ENCODE data around the gene ASL. TPM values are rescaled to one million over a fixed set of nuclear protein-coding genes. Genes with fewer than 3 reads are reported as not detected.

ASL gene
- polyA plus RNA-seq, 1 of the 3 experiments (the other 2 are of a cell fraction), result 138 TPM

DNA sequence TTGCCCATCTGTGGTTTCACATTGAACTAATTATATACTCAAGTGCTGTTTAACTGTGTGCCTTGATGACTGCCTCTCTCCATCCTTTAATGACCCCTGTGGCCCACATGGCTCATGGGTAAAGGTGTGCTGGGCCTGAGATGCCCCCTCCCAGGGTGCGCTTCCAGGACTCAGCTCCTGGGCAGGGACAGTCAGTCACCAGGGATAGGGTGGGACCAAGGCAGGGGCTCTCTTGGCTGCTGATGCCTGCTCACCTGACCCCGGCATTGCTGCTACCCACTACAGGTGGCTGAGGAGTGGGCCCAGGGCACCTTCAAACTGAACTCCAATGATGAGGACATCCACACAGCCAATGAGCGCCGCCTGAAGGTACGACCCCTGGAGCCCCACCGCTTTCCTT, 6.5 kb downstream of the ASL start:
- Histone ChIP-seq H3K4me3 (ENCODE audit: low read depth in 2 of 2, low read length in 1 of 2) (no peak overlapping the region), H3K9me2 (no peaks in the 10 kb centered on the region), H3K4me1 (ENCODE audit: control insufficient read depth in 1 of 2, insufficient read depth in 2 of 2, low read depth in 1 of 2, low read length in 1 of 2) (peaks cover 0 to 13% of the 10 kb centered on the region in 2 experiments; a peak in 1 of 4 replicates), H3K4me2 (no peak overlapping the region), H3F3A (replicated peaks; ENCODE audit: insufficient read depth) (no peaks in the 10 kb centered on the region), H3K27me3 (ENCODE audit: insufficient read depth) (no peaks in the 10 kb centered on the region), H3K79me2 (ENCODE audit: insufficient read depth) (peaks cover 18% of the 10 kb centered on the region), H2AFZ (ENCODE audit: low read depth) (no peak overlapping the region), H3K36me3 (replicated peaks in 1 of 2; ENCODE audit: control insufficient read depth in 1 of 2, insufficient read depth in 2 of 2, low read length in 1 of 2) (peaks cover 4 to 15% of the 10 kb centered on the region in 2 experiments), H3K9ac (no peak overlapping the region), H3K27ac (ENCODE audit: low read depth in 2 of 2, low read length in 1 of 2) (no peak overlapping the region), H4K20me1 (ENCODE audit: insufficient read depth) (no peaks in the 10 kb centered on the region), H3K9me3 (no peaks in the 10 kb centered on the region)
- no peak for DNase-seq
- WGBS (ENCODE audit: low lambda C conversion rate), result 98% methylated on average over 5 of the region's 6 CpGs
- TF ChIP-seq, protein P1, sequence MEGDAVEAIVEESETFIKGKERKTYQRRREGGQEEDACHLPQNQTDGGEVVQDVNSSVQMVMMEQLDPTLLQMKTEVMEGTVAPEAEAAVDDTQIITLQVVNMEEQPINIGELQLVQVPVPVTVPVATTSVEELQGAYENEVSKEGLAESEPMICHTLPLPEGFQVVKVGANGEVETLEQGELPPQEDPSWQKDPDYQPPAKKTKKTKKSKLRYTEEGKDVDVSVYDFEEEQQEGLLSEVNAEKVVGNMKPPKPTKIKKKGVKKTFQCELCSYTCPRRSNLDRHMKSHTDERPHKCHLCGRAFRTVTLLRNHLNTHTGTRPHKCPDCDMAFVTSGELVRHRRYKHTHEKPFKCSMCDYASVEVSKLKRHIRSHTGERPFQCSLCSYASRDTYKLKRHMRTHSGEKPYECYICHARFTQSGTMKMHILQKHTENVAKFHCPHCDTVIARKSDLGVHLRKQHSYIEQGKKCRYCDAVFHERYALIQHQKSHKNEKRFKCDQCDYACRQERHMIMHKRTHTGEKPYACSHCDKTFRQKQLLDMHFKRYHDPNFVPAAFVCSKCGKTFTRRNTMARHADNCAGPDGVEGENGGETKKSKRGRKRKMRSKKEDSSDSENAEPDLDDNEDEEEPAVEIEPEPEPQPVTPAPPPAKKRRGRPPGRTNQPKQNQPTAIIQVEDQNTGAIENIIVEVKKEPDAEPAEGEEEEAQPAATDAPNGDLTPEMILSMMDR (IDR thresholded peaks at IDR 0.05), result no peak
- TF ChIP-seq, protein P2, sequence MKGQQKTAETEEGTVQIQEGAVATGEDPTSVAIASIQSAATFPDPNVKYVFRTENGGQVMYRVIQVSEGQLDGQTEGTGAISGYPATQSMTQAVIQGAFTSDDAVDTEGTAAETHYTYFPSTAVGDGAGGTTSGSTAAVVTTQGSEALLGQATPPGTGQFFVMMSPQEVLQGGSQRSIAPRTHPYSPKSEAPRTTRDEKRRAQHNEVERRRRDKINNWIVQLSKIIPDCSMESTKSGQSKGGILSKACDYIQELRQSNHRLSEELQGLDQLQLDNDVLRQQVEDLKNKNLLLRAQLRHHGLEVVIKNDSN (IDR thresholded peaks at IDR 0.05; ENCODE audit: borderline replicate concordance, low read depth), result no peak
- TF ChIP-seq MEF2A (IDR thresholded peaks at IDR 0.05; ENCODE audit: borderline replicate concordance, low read depth), result no peak
- ChIA-PET POLR2A (no interaction called here), CTCF (no interaction called here)

DNA sequence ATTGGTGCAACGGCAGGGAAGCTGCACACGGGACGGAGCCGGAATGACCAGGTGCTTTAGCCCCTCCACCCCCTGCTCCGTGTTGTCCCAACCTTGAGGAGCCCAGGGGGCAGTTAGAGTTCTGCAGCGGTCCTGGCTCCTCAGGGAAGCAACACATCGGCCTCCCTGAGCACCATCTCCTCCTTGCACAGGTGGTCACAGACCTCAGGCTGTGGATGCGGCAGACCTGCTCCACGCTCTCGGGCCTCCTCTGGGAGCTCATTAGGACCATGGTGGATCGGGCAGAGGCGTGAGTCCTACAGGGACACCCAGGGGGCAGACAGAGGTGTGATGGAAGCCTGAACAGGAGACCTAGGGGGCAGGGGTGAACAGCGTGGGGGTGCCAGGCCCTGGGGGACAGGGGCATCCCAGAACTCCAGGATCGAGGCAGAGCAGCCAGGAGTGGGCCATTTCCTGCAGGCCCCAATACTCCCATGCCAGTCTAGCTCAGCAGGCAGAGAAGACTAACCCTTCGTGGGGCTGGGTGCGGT, 7.3 kb downstream of the ASL start:
- TF ChIP-seq NRF1 (IDR thresholded peaks at IDR 0.05; ENCODE audit: low read depth, low read length) (no peak), RAD21 (IDR thresholded peaks at IDR 0.05; ENCODE audit: low read length) (no peak), NFIC (IDR thresholded peaks at IDR 0.05; ENCODE audit: borderline replicate concordance) (no peak)
- TF ChIP-seq, protein P3, sequence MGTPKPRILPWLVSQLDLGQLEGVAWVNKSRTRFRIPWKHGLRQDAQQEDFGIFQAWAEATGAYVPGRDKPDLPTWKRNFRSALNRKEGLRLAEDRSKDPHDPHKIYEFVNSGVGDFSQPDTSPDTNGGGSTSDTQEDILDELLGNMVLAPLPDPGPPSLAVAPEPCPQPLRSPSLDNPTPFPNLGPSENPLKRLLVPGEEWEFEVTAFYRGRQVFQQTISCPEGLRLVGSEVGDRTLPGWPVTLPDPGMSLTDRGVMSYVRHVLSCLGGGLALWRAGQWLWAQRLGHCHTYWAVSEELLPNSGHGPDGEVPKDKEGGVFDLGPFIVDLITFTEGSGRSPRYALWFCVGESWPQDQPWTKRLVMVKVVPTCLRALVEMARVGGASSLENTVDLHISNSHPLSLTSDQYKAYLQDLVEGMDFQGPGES (IDR thresholded peaks at IDR 0.05; ENCODE audit: low read depth, low read length), result no peak
- H3K27ac ChIP-seq (ENCODE audit: low read depth in 2 of 2, low read length in 1 of 2), result no peak overlapping the region

More for the DNA sequence above, 7.3 kb downstream of the ASL start:
- no peak for DNase-seq
- no peak overlapping the region for H3K9ac ChIP-seq
- H3K79me2 ChIP-seq (ENCODE audit: insufficient read depth), result peaks cover 15% of the 10 kb centered on the region
- H4K20me1 ChIP-seq (ENCODE audit: insufficient read depth), result no peaks in the 10 kb centered on the region
- H3K9me3 ChIP-seq, result no peaks in the 10 kb centered on the region
- H2AFZ ChIP-seq (ENCODE audit: low read depth), result no peak overlapping the region
- CTCF ChIA-PET, result interaction anchor here (0.6 to 1.1 kb wide), 2 partner anchors 9 to 203 kb away, joined by 3 read pairs; no protein-coding TSS in a partner anchor
- H3K27me3 ChIP-seq (ENCODE audit: insufficient read depth), result no peaks in the 10 kb centered on the region
- peaks cover 0 to 8% of the 10 kb centered on the region in 2 experiments; a peak in 1 of 4 replicates for H3K4me1 ChIP-seq (ENCODE audit: control insufficient read depth in 1 of 2, insufficient read depth in 2 of 2, low read depth in 1 of 2, low read length in 1 of 2)
- POLR2A ChIA-PET, result interaction anchor here (0.6 kb wide), 1 partner anchor 8 kb away, joined by 4 read pairs; no protein-coding TSS in a partner anchor
- H3K36me3 ChIP-seq (replicated peaks in 1 of 2; ENCODE audit: control insufficient read depth in 1 of 2, insufficient read depth in 2 of 2, low read length in 1 of 2), result peaks cover 4 to 15% of the 10 kb centered on the region in 2 experiments
- no peak overlapping the region for H3K4me2 ChIP-seq
- no peaks in the 10 kb centered on the region for H3F3A ChIP-seq (replicated peaks; ENCODE audit: insufficient read depth)
- no peaks in the 10 kb centered on the region for H3K9me2 ChIP-seq
- 98% methylated on average over 15 of the region's 16 CpGs for WGBS (ENCODE audit: low lambda C conversion rate)
- H3K4me3 ChIP-seq (ENCODE audit: low read depth in 2 of 2, low read length in 1 of 2), result no peak overlapping the region

Data from SK-N-SH (cell line).